Suprapubic skin (tissue), 3 donors: ENCODE results near the gene LRMDA.

Experiments used
- CTCF ChIP-seq, 2 donors: fragments of 200-600 bp in 1 of 2; fragments of 450-650 bp in 1 of 2; sonication (generic) in 1 of 2; IDR thresholded peaks; one replicate each; pipeline ENCODE4 v1.5.1; 2016 to 2019; ENCODE audit warnings: antibody characterized with exemption in 2 of 2, mild to moderate bottlenecking in 1 of 2, moderate library complexity in 1 of 2
- POLR2AphosphoS5 ChIP-seq, 3 donors: sonication (generic); formaldehyde crosslinking; IDR thresholded peaks; one replicate each; pipeline ENCODE4 v1.6.1; 2017; ENCODE audit warnings: antibody characterized with exemption in 3 of 3

- TF ChIP-seq CTCF (IDR thresholded peaks at IDR 0.05) (no peak), POLR2AphosphoS5 (IDR thresholded peaks at IDR 0.05) (no peak)
Observed at GRCh38 chr10:75712242-75712880, 280.9 kb downstream of the LRMDA start.
